GM21786 (cell line): ENCODE measurements around the gene CYSLTR1.
"Not testable (repeated sequence)": the region's sequence is repeated elsewhere in the genome, so short reads cannot be mapped to it uniquely, and the experiment has no call there.

Experiments
- ATAC-seq: cut with Tn5 transposase; IDR thresholded peaks from one replicate; pipeline ENCODE4 v1.9.1; 2021; ENCODE audit not compliant: unreplicated experiment

Gene CYSLTR1

GRCh38 chrX:78226047-78226446 lies 101.4 kb downstream of the CYSLTR1 start:
- ATAC-seq: not testable (repeated sequence)
